DND-41 (cell line): ENCODE measurements around the gene LRRC46.

Experiments
- EZH2 ChIP-seq: IDR thresholded peaks from 3 replicates; pipeline ENCODE4 v1.6.1; 2012; ENCODE audit warnings: borderline replicate concordance, low read depth, mild to moderate bottlenecking, moderate library complexity, low read length, inconsistent platforms; ENCODE audit not compliant: severe bottlenecking
- TF ChIP-seq, protein P1 (sequence below): IDR thresholded peaks from 2 replicates; pipeline ENCODE4 v1.5.1; 2012; ENCODE audit warnings: borderline replicate concordance, low read length, moderate library complexity, mild to moderate bottlenecking; ENCODE audit not compliant: poor library complexity, severe bottlenecking; ENCODE audit errors: extremely low read depth

DNA sequence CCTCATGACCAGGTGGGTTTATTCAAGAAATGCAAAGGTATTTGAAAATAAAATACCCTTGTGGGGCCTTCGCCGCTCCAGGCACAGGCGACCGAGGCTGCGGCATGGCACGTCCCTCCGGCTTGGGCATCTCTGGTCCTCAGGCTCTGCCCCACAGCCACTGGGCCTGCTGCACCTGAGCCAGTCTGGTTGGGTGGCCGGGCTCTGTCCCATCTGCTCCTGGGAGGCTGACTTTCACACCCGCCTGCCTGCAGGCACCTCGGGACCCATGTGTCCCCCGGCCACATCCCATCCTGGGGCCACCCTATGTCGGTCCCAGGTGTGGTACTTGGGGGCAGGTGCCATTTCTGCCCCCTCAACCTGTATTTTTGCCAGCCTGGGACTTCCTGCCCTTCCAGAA is 30.8 kb upstream of the LRRC46 start:
- TF ChIP-seq, protein P1, sequence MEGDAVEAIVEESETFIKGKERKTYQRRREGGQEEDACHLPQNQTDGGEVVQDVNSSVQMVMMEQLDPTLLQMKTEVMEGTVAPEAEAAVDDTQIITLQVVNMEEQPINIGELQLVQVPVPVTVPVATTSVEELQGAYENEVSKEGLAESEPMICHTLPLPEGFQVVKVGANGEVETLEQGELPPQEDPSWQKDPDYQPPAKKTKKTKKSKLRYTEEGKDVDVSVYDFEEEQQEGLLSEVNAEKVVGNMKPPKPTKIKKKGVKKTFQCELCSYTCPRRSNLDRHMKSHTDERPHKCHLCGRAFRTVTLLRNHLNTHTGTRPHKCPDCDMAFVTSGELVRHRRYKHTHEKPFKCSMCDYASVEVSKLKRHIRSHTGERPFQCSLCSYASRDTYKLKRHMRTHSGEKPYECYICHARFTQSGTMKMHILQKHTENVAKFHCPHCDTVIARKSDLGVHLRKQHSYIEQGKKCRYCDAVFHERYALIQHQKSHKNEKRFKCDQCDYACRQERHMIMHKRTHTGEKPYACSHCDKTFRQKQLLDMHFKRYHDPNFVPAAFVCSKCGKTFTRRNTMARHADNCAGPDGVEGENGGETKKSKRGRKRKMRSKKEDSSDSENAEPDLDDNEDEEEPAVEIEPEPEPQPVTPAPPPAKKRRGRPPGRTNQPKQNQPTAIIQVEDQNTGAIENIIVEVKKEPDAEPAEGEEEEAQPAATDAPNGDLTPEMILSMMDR: no peak
- TF ChIP-seq EZH2: no peak
